Epithelial cell of proximal tubule (primary cell): Measurements from ENCODE around the gene SEC11C. TPM values are rescaled to one million over a fixed set of nuclear protein-coding genes. Genes with fewer than 3 reads are reported as not detected.

Experiments used
- DNase-seq: peaks from one replicate; pipeline ENCODE4 v3.0.0-alpha.2; 2011; ENCODE audit warnings: low read depth
- H3K4me3 ChIP-seq: 2 replicates; pipeline ENCODE4 v1.5.1; 2011; ENCODE audit warnings: low read depth, mild to moderate bottlenecking, low read length
- total RNA-seq: library from RNA; depleted of rRNA; stranded (reverse); fragments of >200 nt; gene quantifications from 2 replicates; pipeline ENCODE4 v1.2.3, GENCODE V29; 2015
- TF ChIP-seq, protein P1 (sequence below): conservative IDR thresholded peaks from 2 replicates; pipeline ENCODE4 v1.5.1; 2012; ENCODE audit warnings: low read depth, mild to moderate bottlenecking, low read length

The SEC11C gene
- total RNA-seq, 1 donor from 2014 or later, result 37.6 TPM

DNA sequence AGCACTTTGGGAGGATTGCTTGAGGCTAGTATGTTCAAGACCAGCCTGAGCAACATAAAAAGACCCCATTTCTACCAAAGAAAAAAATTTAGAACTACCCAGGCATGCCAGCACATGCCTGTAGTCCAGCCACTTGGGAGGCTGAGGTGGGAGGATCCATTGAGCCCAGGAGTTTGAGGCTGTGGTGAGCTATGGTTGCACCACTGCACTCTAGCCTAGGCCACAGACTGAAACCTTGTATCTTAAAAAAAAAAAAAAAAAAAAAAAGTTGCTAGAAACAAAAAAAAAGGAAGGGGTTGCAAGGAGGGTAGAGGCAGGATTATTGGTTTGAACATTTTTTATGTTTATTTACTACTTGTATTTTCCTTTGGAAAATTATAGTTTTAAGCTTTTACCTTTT lies 4.8 kb downstream of the SEC11C start:
- no peak for DNase-seq
- TF ChIP-seq, protein P1, sequence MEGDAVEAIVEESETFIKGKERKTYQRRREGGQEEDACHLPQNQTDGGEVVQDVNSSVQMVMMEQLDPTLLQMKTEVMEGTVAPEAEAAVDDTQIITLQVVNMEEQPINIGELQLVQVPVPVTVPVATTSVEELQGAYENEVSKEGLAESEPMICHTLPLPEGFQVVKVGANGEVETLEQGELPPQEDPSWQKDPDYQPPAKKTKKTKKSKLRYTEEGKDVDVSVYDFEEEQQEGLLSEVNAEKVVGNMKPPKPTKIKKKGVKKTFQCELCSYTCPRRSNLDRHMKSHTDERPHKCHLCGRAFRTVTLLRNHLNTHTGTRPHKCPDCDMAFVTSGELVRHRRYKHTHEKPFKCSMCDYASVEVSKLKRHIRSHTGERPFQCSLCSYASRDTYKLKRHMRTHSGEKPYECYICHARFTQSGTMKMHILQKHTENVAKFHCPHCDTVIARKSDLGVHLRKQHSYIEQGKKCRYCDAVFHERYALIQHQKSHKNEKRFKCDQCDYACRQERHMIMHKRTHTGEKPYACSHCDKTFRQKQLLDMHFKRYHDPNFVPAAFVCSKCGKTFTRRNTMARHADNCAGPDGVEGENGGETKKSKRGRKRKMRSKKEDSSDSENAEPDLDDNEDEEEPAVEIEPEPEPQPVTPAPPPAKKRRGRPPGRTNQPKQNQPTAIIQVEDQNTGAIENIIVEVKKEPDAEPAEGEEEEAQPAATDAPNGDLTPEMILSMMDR, result no peak
- H3K4me3 ChIP-seq, result no peak overlapping the region

DNA sequence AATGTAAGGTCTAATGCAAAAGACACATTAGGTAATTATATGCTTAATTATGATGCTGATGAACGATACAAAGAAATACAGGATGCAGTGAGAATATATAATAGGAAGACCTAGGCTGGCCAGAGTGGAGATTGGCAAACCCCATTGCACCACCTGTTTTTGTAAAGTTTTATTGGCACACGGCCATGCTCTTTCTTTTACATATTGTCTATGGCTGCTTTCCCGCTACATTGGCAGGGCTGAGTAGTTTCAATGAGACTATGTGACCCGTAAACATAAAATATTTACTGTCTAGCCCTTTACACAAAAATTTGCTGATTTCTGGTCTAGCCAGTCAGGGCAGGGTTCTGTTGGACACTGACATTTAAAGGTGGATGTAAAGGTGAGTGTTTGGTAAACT lies 5.4 kb downstream of the SEC11C start:
- H3K4me3 ChIP-seq, result no peak overlapping the region
- no peak for DNase-seq
- TF ChIP-seq, protein P1, result no peak

DNA sequence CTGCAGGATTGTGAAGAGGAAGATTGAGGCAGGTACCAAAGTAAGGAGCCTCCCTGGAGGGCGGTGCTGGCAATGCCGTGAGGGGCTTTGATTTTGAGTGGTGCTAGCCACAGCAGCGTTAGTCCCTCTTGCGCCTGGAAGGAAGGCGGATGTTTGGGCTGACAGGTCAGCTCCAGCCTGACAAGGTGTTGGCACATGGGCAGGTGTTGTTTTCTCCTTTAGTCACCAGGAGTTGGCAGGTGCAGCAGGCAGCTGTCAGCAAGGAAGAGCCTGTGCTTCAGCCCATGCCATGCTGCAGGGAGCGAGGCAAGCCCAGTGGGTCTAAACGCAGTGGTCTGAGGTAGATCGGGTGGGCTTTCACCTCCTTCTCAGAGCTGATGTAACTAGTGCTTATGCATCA lies 8.5 kb downstream of the SEC11C start:
- TF ChIP-seq, protein P1, result no peak
- DNase-seq, result no peak
- H3K4me3 ChIP-seq, result no peak overlapping the region

DNA sequence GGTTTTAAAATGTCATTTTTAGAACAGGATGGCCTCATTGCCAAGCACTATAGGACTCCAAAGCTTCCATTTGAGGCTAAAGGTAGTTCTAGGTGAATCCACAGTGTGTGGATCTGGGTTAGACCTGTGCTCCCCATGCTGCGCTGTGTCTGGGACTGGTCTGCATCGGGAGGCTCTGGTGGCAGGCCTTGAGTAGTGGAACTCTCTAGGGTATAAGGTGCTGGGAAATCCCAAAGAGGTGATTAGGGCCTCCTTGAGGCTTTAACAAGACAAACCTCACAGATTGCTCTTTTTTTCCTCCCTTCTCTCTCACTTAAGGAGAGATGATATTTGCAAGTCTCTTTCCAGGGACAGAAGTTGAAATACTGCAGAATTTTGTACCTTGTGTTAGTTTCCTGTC lies 9.3 kb downstream of the SEC11C start:
- DNase-seq, result no peak
- TF ChIP-seq, protein P1, result no peak
- no peak overlapping the region for H3K4me3 ChIP-seq

DNA sequence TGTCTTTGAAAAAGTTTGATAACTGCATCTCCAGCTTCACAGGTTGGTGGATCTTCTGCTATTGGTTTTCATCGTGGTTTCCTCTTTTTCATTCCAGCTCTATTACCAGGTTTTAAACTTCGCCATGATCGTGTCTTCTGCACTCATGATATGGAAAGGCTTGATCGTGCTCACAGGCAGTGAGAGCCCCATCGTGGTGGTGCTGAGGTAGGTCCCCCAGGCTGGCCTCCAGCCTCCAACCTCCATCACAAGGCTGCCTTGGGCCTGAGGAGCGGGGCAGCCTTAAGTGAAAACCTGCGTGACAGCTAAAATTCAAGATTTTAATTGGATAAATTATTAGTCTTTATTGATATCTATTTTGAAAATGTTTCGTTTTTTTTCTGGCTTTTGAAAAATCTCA lies 9.7 kb downstream of the SEC11C start:
- no peak overlapping the region for H3K4me3 ChIP-seq
- no peak for DNase-seq
- TF ChIP-seq, protein P1, result no peak

DNA sequence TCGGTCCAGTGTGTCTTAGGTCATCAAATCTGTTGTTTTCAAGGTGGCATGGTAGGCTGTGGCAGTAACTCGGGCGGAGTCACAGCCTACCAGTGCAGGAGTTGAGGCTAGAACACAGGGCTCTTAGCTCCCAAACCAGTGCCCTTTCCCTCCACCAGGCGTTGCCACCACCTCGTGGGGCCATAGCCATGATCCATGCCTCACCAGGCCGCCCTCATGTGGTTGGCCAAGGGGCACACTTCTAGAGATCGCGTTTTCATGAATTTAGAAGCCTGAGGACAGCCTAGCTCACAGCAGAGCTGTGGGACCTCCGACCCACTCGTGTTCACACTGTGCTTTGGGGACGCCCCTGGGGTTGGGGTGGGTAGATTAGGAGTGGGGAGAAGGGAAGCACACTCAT lies 10.6 kb downstream of the SEC11C start:
- H3K4me3 ChIP-seq, result no peak overlapping the region
- DNase-seq, result no peak
- TF ChIP-seq, protein P1, result no peak

DNA sequence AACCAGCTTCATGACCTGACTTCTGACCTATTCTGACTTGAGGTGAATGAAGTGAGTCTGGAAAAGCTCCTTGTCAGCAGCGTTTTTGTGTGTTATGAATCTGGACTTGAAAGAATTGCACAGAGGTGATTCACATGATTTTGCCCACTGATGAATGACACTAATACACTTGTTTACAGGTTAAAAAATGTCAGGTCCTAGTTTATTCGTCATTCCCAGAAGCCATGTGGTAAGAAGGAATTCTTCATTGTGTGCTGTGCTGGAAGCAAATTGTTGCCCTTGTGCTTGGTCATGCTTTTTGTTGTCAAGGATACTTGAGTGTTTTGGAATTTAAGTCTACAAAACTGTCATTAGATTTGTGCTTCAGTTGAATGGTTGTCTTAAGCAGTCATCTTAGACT lies 15.5 kb downstream of the SEC11C start:
- TF ChIP-seq, protein P1, result no peak
- H3K4me3 ChIP-seq, result no peak overlapping the region
- DNase-seq, result peak; percentile 98
